Smooth muscle cell (in vitro differentiated cells): Measurements from ENCODE around the gene BCL2. TPM values are rescaled to one million over a fixed set of nuclear protein-coding genes. Genes with fewer than 3 reads are reported as not detected.
A peak's percentile ranks its signal among the peaks of the same experiment; 100 is the strongest.

ENCODE experiments used
- DNase-seq: peaks from one replicate; lab custom pipeline; 2025; ENCODE audit not compliant: unreplicated experiment; lab: John Stamatoyannopoulos, UW
- H2AFZ ChIP-seq: fragments of 200-600 bp; sonication (generic); 2 replicates; pipeline ENCODE4 v1.6.0; 2016; ENCODE audit warnings: antibody characterized with exemption, low read depth, mild to moderate bottlenecking
- H3F3A ChIP-seq: fragments of 200-600 bp; sonication (generic); 2 replicates; pipeline ENCODE4 v1.6.0; 2017; ENCODE audit warnings: antibody characterized with exemption, low read depth
- H3K27ac ChIP-seq: fragments of 200-600 bp; sonication (generic); 2 replicates; pipeline ENCODE4 v1.5.1; 2016; ENCODE audit warnings: low read depth, mild to moderate bottlenecking
- H3K27me3 ChIP-seq: fragments of 200-600 bp; sonication (generic); 2 replicates; pipeline ENCODE4 v1.6.1; 2016; ENCODE audit warnings: low read depth, mild to moderate bottlenecking
- H3K36me3 ChIP-seq: fragments of 200-600 bp; sonication (generic); 2 replicates; pipeline ENCODE4 v1.5.1; 2016; ENCODE audit warnings: low read depth
- H3K4me1 ChIP-seq: fragments of 200-600 bp; sonication (generic); 2 replicates; pipeline ENCODE4 v1.5.1; 2016; ENCODE audit warnings: low read depth
- H3K4me2 ChIP-seq: fragments of 200-600 bp; sonication (generic); 2 replicates; pipeline ENCODE4 v1.6.0; 2016; ENCODE audit warnings: mild to moderate bottlenecking
- H3K4me3 ChIP-seq: fragments of 200-600 bp; sonication (generic); 2 replicates; pipeline ENCODE4 v1.5.1; 2016; ENCODE audit warnings: mild to moderate bottlenecking
- H3K79me2 ChIP-seq: fragments of 200-600 bp; sonication (generic); 2 replicates; pipeline ENCODE4 v1.6.0; 2016; ENCODE audit warnings: low read depth, mild to moderate bottlenecking
- H3K9ac ChIP-seq: fragments of 200-600 bp; sonication (generic); 2 replicates; pipeline ENCODE4 v1.6.0; 2016; ENCODE audit warnings: low read depth
- H3K9me3 ChIP-seq: fragments of 200-600 bp; sonication (generic); replicated peaks from 2 replicates; pipeline ENCODE4 v1.5.1; 2016; ENCODE audit warnings: low read depth
- H4K20me1 ChIP-seq: fragments of 200-600 bp; sonication (generic); 2 replicates; pipeline ENCODE4 v1.6.0; 2016; ENCODE audit warnings: low read depth
- WGBS: methylation state at CpG from one replicate; pipeline ENCODE4 v1.1.7; 2016; ENCODE audit warnings: low lambda C conversion rate; 5-methylcytosine and 5-hydroxymethylcytosine counted together
- polyA plus RNA-seq: library from polyadenylated mRNA; unstranded; fragments of >200 nt; fragmentation: Nextera tagmentation; extraction: Ambion mirVana; gene quantifications from 2 replicates; pipeline ENCODE4 v1.2.1, GENCODE V29; 2016
- total RNA-seq: library from RNA; depleted of rRNA; stranded (reverse); fragments of >200 nt; gene quantifications from 2 replicates; pipeline ENCODE4 v1.2.3, GENCODE V29; 2014
- TF ChIP-seq, protein P1 (sequence below): fragments of 200-600 bp; sonication (generic); IDR thresholded peaks from 2 replicates; pipeline ENCODE4 v1.5.1; 2017; ENCODE audit warnings: borderline replicate concordance, mild to moderate bottlenecking, antibody characterized with exemption; ENCODE audit not compliant: insufficient read depth, poor library complexity, severe bottlenecking

BCL2 gene
- total and polyA plus RNA-seq, 2 experiments from 2014 or later, result 0.85 TPM; not detected in 1

GRCh38 chr18:63315876-63316275, 3.7 kb downstream of the BCL2 start:
- H2AFZ ChIP-seq, result no peak overlapping the region
- peaks cover 60% of the 10 kb centered on the region for H3K27me3 ChIP-seq
- H3K9ac ChIP-seq, result no peak overlapping the region
- DNase-seq, result no peak
- H3K4me2 ChIP-seq, result no peak overlapping the region
- TF ChIP-seq, protein P1, sequence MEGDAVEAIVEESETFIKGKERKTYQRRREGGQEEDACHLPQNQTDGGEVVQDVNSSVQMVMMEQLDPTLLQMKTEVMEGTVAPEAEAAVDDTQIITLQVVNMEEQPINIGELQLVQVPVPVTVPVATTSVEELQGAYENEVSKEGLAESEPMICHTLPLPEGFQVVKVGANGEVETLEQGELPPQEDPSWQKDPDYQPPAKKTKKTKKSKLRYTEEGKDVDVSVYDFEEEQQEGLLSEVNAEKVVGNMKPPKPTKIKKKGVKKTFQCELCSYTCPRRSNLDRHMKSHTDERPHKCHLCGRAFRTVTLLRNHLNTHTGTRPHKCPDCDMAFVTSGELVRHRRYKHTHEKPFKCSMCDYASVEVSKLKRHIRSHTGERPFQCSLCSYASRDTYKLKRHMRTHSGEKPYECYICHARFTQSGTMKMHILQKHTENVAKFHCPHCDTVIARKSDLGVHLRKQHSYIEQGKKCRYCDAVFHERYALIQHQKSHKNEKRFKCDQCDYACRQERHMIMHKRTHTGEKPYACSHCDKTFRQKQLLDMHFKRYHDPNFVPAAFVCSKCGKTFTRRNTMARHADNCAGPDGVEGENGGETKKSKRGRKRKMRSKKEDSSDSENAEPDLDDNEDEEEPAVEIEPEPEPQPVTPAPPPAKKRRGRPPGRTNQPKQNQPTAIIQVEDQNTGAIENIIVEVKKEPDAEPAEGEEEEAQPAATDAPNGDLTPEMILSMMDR, result no peak
- H3F3A ChIP-seq, result no peaks in the 10 kb centered on the region
- H3K9me3 ChIP-seq, result no peaks in the 10 kb centered on the region
- H3K4me1 ChIP-seq, result peaks cover 13% of the 10 kb centered on the region
- H3K27ac ChIP-seq, result no peak overlapping the region
- H3K79me2 ChIP-seq, result no peaks in the 10 kb centered on the region
- H3K36me3 ChIP-seq, result no peaks in the 10 kb centered on the region
- H4K20me1 ChIP-seq, result no peaks in the 10 kb centered on the region
- H3K4me3 ChIP-seq, result peak overlapping the region; percentile 77

DNA sequence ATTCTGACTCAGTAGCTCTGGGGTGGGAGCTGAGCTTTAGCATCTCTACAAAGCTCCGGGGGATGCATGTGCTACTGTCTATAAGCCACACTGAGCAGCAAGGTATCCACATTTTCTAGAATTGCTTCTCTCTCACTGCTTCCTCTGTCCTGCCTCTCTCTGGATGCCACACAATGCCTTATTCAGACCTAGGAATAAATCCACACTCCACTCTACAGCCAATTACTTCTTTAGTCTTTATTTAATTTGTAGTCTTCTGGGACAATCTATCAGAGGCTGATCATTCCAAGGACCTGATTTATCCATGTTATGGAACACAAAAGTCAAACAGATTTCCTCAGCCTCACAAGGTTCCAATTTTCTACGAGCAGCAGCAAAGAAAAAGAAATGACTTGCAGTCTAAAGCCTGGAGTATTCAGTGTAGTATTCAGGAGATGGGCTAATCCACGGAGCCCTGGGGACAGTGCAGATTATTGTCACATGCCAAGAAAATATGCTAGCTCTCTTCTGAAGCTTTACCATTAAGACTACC, 4.4 kb downstream of the BCL2 start:
- WGBS, result 85% methylated on average over 3 of the region's 3 CpGs
- TF ChIP-seq, protein P1, result no peak
- Histone ChIP-seq H3K9ac (no peak overlapping the region), H3K4me1 (peaks cover 13% of the 10 kb centered on the region), H3K4me3 (no peak overlapping the region), H2AFZ (no peak overlapping the region), H3K9me3 (no peaks in the 10 kb centered on the region), H3K36me3 (no peaks in the 10 kb centered on the region), H3K27me3 (peaks cover 60% of the 10 kb centered on the region), H4K20me1 (no peaks in the 10 kb centered on the region), H3K27ac (no peak overlapping the region), H3F3A (no peaks in the 10 kb centered on the region), H3K4me2 (no peak overlapping the region), H3K79me2 (no peaks in the 10 kb centered on the region)
- DNase-seq, result no peak

- Histone ChIP-seq H3K4me1 (peaks cover 11% of the 10 kb centered on the region), H3K9me3 (no peaks in the 10 kb centered on the region), H4K20me1 (no peaks in the 10 kb centered on the region), H3K36me3 (no peaks in the 10 kb centered on the region), H3K27me3 (peaks cover 57% of the 10 kb centered on the region), H3K4me3 (no peak overlapping the region), H3K9ac (no peak overlapping the region), H3K4me2 (no peak overlapping the region), H3K79me2 (no peaks in the 10 kb centered on the region), H2AFZ (no peak overlapping the region), H3K27ac (no peak overlapping the region), H3F3A (no peaks in the 10 kb centered on the region)
- TF ChIP-seq, protein P1, result no peak
- 82% methylated on average over 4 of the region's 4 CpGs for WGBS
- DNase-seq, result no peak
Measured at GRCh38 chr18:63314062-63314790, 5.3 kb downstream of the BCL2 start.
